ENCODE measurements around the gene HOXC10. TPM values are rescaled to one million over a fixed set of nuclear protein-coding genes. Genes with fewer than 3 reads are reported as not detected.

The HOXC10 gene
- total and polyA plus RNA-seq, 2 donors (not counting 3 experiments of a cell fraction or from before 2014, with no cell fraction given) = 0.18 TPM; not detected in 1

DNA sequence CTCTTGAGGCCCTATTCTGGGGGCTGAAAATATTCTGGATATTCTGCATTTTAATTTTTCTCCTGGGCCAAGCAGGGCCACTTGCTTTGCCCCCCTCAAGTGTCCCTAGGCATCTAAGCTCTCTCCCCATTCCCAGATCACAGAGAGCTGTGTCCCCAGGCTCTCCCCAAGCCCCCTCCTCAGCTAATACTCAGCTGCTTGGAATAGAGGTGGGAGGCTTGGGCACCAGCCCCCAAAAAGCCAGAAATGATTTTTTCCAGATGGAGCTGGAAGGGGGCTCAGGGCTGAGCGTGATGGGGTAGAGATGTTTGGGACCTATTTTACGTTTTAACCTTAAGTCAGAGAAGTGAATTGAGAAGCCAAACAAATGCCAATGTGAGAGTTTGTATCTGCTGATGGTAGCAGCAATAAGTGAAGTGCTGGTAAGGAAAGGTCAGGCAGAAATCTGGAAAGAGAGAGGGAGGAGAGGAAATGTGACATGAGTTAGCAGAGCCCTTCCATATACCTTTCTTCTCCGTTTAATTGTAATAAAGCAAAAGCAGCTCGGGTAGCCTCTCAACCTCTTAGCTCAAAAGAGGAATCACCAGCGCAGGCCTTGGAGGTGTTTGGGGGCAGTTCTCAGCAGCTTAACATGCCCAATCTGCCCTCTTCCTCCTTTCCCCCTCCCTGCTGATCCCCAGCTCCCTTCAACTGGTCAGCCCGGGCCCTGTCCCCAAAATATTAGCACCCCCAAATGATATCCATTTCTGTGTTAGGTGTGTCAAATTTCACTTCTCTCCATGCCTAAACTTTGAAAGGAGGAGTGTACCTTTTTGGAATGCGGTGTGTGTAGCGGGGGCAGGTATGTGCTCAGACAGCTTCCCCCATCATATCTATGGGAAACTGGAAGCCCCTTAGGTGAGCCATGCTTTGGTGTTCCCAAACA is 38.3 kb downstream of the HOXC10 start:
- FAIRE-seq (no peak), DNase-seq (ENCODE audit: low read depth, low spot score) (no peak)
- no peaks in the 10 kb centered on the region for H4K20me1 ChIP-seq (replicated peaks; ENCODE audit: control insufficient read depth, extremely low read depth, insufficient read depth, low read length)
- no peak overlapping the region for H2AFZ ChIP-seq (ENCODE audit: low read depth, low read length)
- POLR2A ChIA-PET = no interaction called here
- H3K4me2 ChIP-seq (ENCODE audit: insufficient read depth, low read length) = no peak overlapping the region
- H3K79me2 ChIP-seq (ENCODE audit: control insufficient read depth, insufficient read depth, low read length) = no peaks in the 10 kb centered on the region
- TF ChIP-seq POLR2A (IDR thresholded peaks at IDR 0.05; ENCODE audit: low read depth, low read length) (no peak), FOS (IDR thresholded peaks at IDR 0.05; ENCODE audit: borderline replicate concordance, insufficient read depth, low read length) (no peak), JUN (IDR thresholded peaks at IDR 0.05; ENCODE audit: borderline replicate concordance, insufficient read depth, insufficient read length, low read depth) (no peak), GATA2 (IDR thresholded peaks at IDR 0.05; ENCODE audit: insufficient read depth, insufficient read length, low read depth, low read length) (no peak), MYC (IDR thresholded peaks at IDR 0.05; ENCODE audit: low read depth, low read length) (no peak)
- TF ChIP-seq, protein P1, sequence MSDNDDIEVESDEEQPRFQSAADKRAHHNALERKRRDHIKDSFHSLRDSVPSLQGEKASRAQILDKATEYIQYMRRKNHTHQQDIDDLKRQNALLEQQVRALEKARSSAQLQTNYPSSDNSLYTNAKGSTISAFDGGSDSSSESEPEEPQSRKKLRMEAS (IDR thresholded peaks at IDR 0.05; ENCODE audit: insufficient read depth, insufficient read length) = no peak
- H3K27me3 ChIP-seq (ENCODE audit: control insufficient read depth in 2 of 2, insufficient read depth in 2 of 2, low read length in 2 of 2) = peaks cover 84 to 94% of the 10 kb centered on the region in 2 experiments
- H3K36me3 ChIP-seq (ENCODE audit: control insufficient read depth in 2 of 2, extremely low read depth in 1 of 2, insufficient read depth in 2 of 2, low read length in 2 of 2) = no peaks in the 10 kb centered on the region
- H3K4me1 ChIP-seq (ENCODE audit: control insufficient read depth, extremely low read depth, insufficient read depth, low read length) = peaks cover 3% of the 10 kb centered on the region
- H3K9me1 ChIP-seq (replicated peaks; ENCODE audit: control insufficient read depth, extremely low read depth, insufficient read depth, low read length) = no peaks in the 10 kb centered on the region
- dilution Hi-C loops (cut with MboI; ENCODE audit: extremely low pct_ligation_motif_present, low sequenced_read_pairs) = no loop called here
- no peak overlapping the region for H3K9ac ChIP-seq (replicated peaks; ENCODE audit: extremely low read depth, insufficient read depth, low read length)
- H3K9me3 ChIP-seq (replicated peaks; ENCODE audit: control insufficient read depth, insufficient read depth, low read length) = no peaks in the 10 kb centered on the region
- no TSS peak for BruUV-seq (replicated peaks)
- H3K27ac ChIP-seq (ENCODE audit: insufficient read depth, low read depth, low read length) = no peak overlapping the region
- CTCF ChIA-PET = interaction anchor here (0.9 to 2.1 kb wide), 7 partner anchors 9 to 185 kb away, joined by 3 to 19 read pairs (median 5); partner anchors contain the start of gene HOXC5
- intact Hi-C loops (cut with micrococcal nuclease) = no loop called here
- no peak overlapping the region for H3K4me3 ChIP-seq (replicated peaks in 1 of 3; ENCODE audit: insufficient read depth in 1 of 3, low read depth in 1 of 3, low read length in 3 of 3)

DNA sequence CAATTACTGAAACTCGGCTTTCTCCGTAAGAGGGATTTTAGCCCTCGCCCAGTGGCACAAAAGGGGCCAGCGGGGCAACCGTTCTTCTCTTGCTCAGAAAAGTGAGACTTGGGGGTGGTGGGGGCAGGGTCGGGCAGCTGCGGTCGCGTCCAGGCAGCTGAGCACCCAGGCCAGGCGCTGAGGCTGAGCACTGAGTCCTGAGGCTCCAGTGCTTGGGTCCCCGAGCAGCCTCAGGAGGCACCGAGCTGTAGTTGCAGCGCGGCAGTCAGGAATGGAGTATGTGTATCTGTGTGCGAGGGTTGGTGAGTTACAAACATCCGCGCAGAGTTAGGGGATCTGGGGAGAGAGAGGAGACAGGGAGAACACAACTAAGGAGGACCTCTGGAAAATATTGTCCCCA is 39.2 kb downstream of the HOXC10 start:
- no peak overlapping the region for H3K4me3 ChIP-seq (replicated peaks in 1 of 3; ENCODE audit: insufficient read depth in 1 of 3, low read depth in 1 of 3, low read length in 3 of 3)
- DNase-seq (ENCODE audit: low read depth, low spot score) = no peak
- no peak for FAIRE-seq
- intact Hi-C loops (cut with micrococcal nuclease) = no loop called here
- H3K9me3 ChIP-seq (replicated peaks; ENCODE audit: control insufficient read depth, insufficient read depth, low read length) = no peaks in the 10 kb centered on the region
- H4K20me1 ChIP-seq (replicated peaks; ENCODE audit: control insufficient read depth, extremely low read depth, insufficient read depth, low read length) = no peaks in the 10 kb centered on the region
- peaks cover 3% of the 10 kb centered on the region for H3K4me1 ChIP-seq (ENCODE audit: control insufficient read depth, extremely low read depth, insufficient read depth, low read length)
- BruUV-seq (replicated peaks) = no TSS peak
- H2AFZ ChIP-seq (ENCODE audit: low read depth, low read length) = no peak overlapping the region
- no peak overlapping the region for H3K4me2 ChIP-seq (ENCODE audit: insufficient read depth, low read length)
- TF ChIP-seq FOS (IDR thresholded peaks at IDR 0.05; ENCODE audit: borderline replicate concordance, insufficient read depth, low read length) (no peak), JUN (IDR thresholded peaks at IDR 0.05; ENCODE audit: borderline replicate concordance, insufficient read depth, insufficient read length, low read depth) (no peak)
- H3K36me3 ChIP-seq (ENCODE audit: control insufficient read depth in 2 of 2, extremely low read depth in 1 of 2, insufficient read depth in 2 of 2, low read length in 2 of 2) = no peaks in the 10 kb centered on the region
- no peaks in the 10 kb centered on the region for H3K9me1 ChIP-seq (replicated peaks; ENCODE audit: control insufficient read depth, extremely low read depth, insufficient read depth, low read length)
- no peak overlapping the region for H3K27ac ChIP-seq (ENCODE audit: insufficient read depth, low read depth, low read length)
- no peaks in the 10 kb centered on the region for H3K79me2 ChIP-seq (ENCODE audit: control insufficient read depth, insufficient read depth, low read length)
- H3K9ac ChIP-seq (replicated peaks; ENCODE audit: extremely low read depth, insufficient read depth, low read length) = no peak overlapping the region
- ChIA-PET POLR2A (no interaction called here), CTCF (interaction anchor here (0.9 to 2.1 kb wide), 5 partner anchors 8 to 184 kb away, joined by 4 to 19 read pairs (median 5); partner anchors contain the start of gene HOXC5)
- dilution Hi-C loops (cut with MboI; ENCODE audit: extremely low pct_ligation_motif_present, low sequenced_read_pairs) = no loop called here
- H3K27me3 ChIP-seq (ENCODE audit: control insufficient read depth in 2 of 2, insufficient read depth in 2 of 2, low read length in 2 of 2) = peaks cover 85 to 96% of the 10 kb centered on the region in 2 experiments

Measured in endothelial cell of umbilical vein (primary cell).